Right renal pelvis (tissue), 4 donors: ENCODE results near the gene ZNF837. TPM values are rescaled to one million over a fixed set of nuclear protein-coding genes. Genes with fewer than 3 reads are reported as not detected.

ENCODE experiments used
- DNase-seq, 4 donors: peaks; one replicate each; pipeline ENCODE4 v3.0.0-alpha.2; 2013; ENCODE audit warnings: low read depth in 4 of 4, low spot score in 3 of 4, missing footprints in 1 of 4
- polyA plus RNA-seq, 4 donors: library from polyadenylated mRNA; unstranded; fragments of 120-200 nt; gene quantifications; one replicate each; pipeline ENCODE4 v1.2.1, GENCODE V29; 2013; ENCODE audit not compliant: insufficient read length in 4 of 4

The ZNF837 gene
- polyA plus RNA-seq, 4 donors: 2.1 to 5.3 (median 2.8) TPM

DNA sequence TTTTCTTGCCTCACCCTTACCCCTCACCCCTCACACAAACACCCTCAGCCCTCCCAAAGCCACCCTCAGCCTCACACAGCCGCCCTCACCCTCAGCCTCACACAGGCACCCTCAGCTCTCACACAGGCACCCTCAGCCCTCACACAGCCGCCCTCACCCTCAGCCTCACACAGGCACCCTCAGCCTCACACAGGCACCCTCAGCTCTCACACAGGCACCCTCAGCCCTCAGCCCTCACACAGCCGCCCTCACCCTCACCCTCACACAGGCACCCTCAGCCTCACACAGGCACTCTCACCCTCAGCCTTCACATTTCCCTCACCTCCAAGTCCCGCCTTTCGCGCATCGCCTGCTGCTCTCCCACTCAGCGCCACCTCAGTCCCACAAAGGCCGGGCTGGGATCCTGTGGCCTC is 54.3 kb downstream of the ZNF837 start:
- no peak for DNase-seq

GRCh38 chr19:58325311-58326022 is 55.4 kb downstream of the ZNF837 start:
- DNase-seq: no peak

GRCh38 chr19:58319241-58319640 is 61.6 kb downstream of the ZNF837 start:
- no peak for DNase-seq

DNA sequence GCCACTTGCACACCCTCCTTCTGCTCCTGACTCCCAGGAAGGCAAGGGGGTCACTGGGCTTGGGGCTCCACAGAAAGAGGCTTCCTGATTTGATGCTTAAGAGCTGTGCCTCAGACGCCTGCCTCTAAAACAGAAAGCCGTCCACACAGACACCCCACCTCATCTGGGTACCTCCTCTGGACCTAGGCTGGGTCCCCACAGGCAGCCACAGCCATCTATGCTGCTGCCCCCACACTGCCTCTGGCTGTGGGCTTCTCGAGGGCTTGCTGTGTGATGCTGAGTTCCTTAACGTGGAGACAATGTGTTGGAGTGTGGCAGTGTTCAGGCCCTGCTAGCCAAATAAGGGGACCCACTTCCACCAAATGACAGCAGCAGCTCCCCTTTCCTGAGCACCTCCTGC is 62.5 kb downstream of the ZNF837 start:
- DNase-seq: no peak

Other genes with a start within 250 kb of the ZNF837 start
- gene ZNF329, start 230.2 kb downstream of the ZNF837 start, polyA plus RNA-seq: 10 to 100 TPM; 18.8 to 26.1 (median 24.1) TPM
- gene ZNF274, start 198.0 kb downstream of the ZNF837 start, polyA plus RNA-seq: 10 to 100 TPM; 18.1 to 22.7 (median 19.1) TPM
- 10 to 100 TPM; 29.7 to 37.0 (median 33.2) TPM for gene ZNF544, start 152.1 kb downstream of the ZNF837 start, polyA plus RNA-seq
- gene ZNF8, start 102.1 kb downstream of the ZNF837 start, polyA plus RNA-seq: 1 to 10 TPM; 6.4 to 7.5 (median 7.0) TPM
- 10 to 100 TPM; 46.2 to 51.0 (median 49.4) TPM for gene ERVK3-1, start 75.7 kb downstream of the ZNF837 start, polyA plus RNA-seq
- gene ZSCAN22, start 54.0 kb downstream of the ZNF837 start, polyA plus RNA-seq: 1 to 10 TPM; 3.4 to 3.8 (median 3.5) TPM
- gene A1BG, start 27.5 kb downstream of the ZNF837 start, polyA plus RNA-seq: 1 to 10 TPM in 1 of 4 donors, under 1 TPM in 3; 0.39 to 2.7 (median 0.93) TPM
- gene ZNF497, start 18.3 kb downstream of the ZNF837 start, polyA plus RNA-seq: 1 to 10 TPM; 3.3 to 5.7 (median 3.9) TPM
- gene RPS5, start 6.2 kb upstream of the ZNF837 start, polyA plus RNA-seq: 1,000 to 10,000 TPM in 1 of 4 donors, 100 to 1,000 TPM in 3; 816 to 1,178 (median 906) TPM
- gene RNF225, start 14.6 kb upstream of the ZNF837 start, polyA plus RNA-seq: under 1 TPM in 1 of 4 donors, not detected in 3; 0.10 TPM
- 10 to 100 TPM; 12.3 to 14.6 (median 13.6) TPM for gene ZNF584, start 27.6 kb upstream of the ZNF837 start, polyA plus RNA-seq
- 10 to 100 TPM; 11.9 to 16.2 (median 15.2) TPM for gene ZNF132, start 59.1 kb upstream of the ZNF837 start, polyA plus RNA-seq
- gene ZNF324B, start 70.6 kb upstream of the ZNF837 start, polyA plus RNA-seq: 1 to 10 TPM; 4.7 to 6.2 (median 5.3) TPM
- gene ZNF324, start 86.0 kb upstream of the ZNF837 start, polyA plus RNA-seq: 10 to 100 TPM in 2 of 4 donors, 1 to 10 TPM in 2; 8.6 to 11.4 (median 9.8) TPM
- 10 to 100 TPM; 14.4 to 19.0 (median 15.5) TPM for gene ZNF446, start 95.3 kb upstream of the ZNF837 start, polyA plus RNA-seq
- 10 to 100 TPM in 2 of 4 donors, 1 to 10 TPM in 2; 8.6 to 12.3 (median 10.2) TPM for gene SLC27A5, start 131.0 kb upstream of the ZNF837 start, polyA plus RNA-seq
- gene ZBTB45, start 138.8 kb upstream of the ZNF837 start, polyA plus RNA-seq: 10 to 100 TPM in 3 of 4 donors, 1 to 10 TPM in 1; 9.4 to 16.7 (median 11.4) TPM
- gene TRIM28, start 163.0 kb upstream of the ZNF837 start, polyA plus RNA-seq: 100 to 1,000 TPM; 677 to 796 (median 712) TPM
- gene CHMP2A, start 174.1 kb upstream of the ZNF837 start, polyA plus RNA-seq: 100 to 1,000 TPM; 113 to 135 (median 118) TPM
- gene UBE2M, start 177.6 kb upstream of the ZNF837 start, polyA plus RNA-seq: 100 to 1,000 TPM in 2 of 4 donors, 10 to 100 TPM in 2; 86.2 to 101 (median 94.1) TPM
- gene MZF1, start 192.3 kb upstream of the ZNF837 start, polyA plus RNA-seq: 10 to 100 TPM; 28.3 to 37.3 (median 32.0) TPM